ENCODE results near the gene C3orf33. TPM values are rescaled to one million over a fixed set of nuclear protein-coding genes. Genes with fewer than 3 reads are reported as not detected.

Gene C3orf33
- total RNA-seq, 4 donors from 2014 or later, result 8.9 to 16.3 (median 10.7) TPM

DNA sequence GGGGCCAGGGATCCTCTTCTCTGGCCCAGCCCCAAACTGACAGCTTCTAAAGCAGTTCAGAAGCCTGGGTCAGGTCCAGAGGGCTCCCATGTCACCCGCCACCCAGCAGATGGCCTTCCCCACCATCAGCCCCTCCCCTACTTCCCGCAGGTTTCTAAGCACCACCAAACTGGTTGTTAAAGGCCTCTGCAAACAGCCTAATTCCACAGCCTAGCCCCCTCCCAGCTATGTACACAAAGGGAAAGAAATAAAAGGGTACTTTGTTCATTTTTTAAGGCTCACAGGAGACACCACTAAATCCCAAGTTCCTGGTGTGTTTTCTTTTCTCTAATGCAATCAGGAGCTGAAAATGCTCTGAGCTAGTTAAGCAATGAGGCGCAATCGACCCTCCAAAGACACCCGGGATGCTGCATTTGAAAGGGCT, 91.8 kb downstream of the C3orf33 start:
- 65 to 71% methylated on average over 5 of the region's 5 CpGs for WGBS, 2 donors
- Histone ChIP-seq H3K27me3 (no peaks in the 10 kb centered on the region), H3K9me3 (no peaks in the 10 kb centered on the region), H3K4me1 (peaks cover 6 to 12% of the 10 kb centered on the region in 2 donors), H3K4me3 (replicated peaks in 1 of 3) (no peak overlapping the region), H3K36me3 (no peaks in the 10 kb centered on the region), H3K27ac (peak overlapping the region in 1 of 3 donors; percentile 31)
- peak in 1 of 2 donors; percentile 24 for DNase-seq
- TF ChIP-seq POLR2A (IDR thresholded peaks at IDR 0.05), result no peak
- TF ChIP-seq, protein P1, sequence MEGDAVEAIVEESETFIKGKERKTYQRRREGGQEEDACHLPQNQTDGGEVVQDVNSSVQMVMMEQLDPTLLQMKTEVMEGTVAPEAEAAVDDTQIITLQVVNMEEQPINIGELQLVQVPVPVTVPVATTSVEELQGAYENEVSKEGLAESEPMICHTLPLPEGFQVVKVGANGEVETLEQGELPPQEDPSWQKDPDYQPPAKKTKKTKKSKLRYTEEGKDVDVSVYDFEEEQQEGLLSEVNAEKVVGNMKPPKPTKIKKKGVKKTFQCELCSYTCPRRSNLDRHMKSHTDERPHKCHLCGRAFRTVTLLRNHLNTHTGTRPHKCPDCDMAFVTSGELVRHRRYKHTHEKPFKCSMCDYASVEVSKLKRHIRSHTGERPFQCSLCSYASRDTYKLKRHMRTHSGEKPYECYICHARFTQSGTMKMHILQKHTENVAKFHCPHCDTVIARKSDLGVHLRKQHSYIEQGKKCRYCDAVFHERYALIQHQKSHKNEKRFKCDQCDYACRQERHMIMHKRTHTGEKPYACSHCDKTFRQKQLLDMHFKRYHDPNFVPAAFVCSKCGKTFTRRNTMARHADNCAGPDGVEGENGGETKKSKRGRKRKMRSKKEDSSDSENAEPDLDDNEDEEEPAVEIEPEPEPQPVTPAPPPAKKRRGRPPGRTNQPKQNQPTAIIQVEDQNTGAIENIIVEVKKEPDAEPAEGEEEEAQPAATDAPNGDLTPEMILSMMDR (IDR thresholded peaks at IDR 0.05), result no peak
- intact Hi-C loops (cut with DNase I), result no loop called here

Other genes starting within 250 kb of the C3orf33 start
- gene PLCH1, start 61.2 kb downstream of the C3orf33 start, total RNA-seq, result 10 to 100 TPM in 3 of 4 donors, 1 to 10 TPM in 1; 4.3 to 20.6 (median 14.1) TPM
- gene SLC33A1, start 48.1 kb upstream of the C3orf33 start, total RNA-seq, result 10 to 100 TPM; 54.2 to 94.1 (median 69.0) TPM
- gene GMPS, start 64.4 kb upstream of the C3orf33 start, total RNA-seq, result 10 to 100 TPM; 31.5 to 40.5 (median 37.1) TPM

Measured in thyroid gland (tissue), 4 donors.